ENCODE data around the gene ZG16. TPM values are rescaled to one million over a fixed set of nuclear protein-coding genes. Genes with fewer than 3 reads are reported as not detected.

The ZG16 gene
- total and polyA plus RNA-seq, 8 donors, result 0.06 to 0.10 (median 0.07) TPM; not detected in 3

DNA sequence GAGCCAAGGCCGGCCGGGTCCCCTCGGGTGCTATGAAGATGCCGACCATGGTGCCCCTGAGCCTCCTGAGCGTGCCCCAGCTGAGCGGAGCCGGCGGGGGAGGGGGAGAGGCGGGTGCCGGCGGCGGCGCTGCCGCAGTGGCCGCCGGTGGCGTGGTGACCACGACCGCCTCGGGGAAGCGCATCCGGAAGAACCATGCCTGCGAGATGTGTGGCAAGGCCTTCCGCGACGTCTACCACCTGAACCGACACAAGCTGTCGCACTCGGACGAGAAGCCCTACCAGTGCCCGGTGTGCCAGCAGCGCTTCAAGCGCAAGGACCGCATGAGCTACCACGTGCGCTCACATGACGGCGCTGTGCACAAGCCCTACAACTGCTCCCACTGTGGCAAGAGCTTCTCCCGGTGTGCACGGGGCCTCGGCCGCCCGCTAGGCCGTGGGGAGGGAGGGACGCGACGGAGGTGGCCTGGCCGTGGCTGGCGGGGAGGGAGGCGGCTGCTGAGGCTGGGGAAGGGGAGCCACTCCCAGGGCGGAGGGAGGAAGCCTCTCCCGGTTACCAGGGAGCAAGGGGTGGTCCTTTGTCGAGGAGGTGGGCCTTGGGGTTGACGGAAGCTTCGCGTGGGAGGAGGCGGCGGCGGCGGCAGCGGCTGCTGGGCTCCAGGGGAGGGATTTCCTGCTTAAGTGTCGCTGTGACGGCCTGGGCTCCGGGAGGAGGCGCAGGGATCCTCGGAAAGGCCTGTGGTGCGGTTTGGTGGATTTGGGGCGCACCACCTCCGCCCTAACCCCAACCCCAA lies 29.6 kb downstream of the ZG16 start:
- no peaks in the 10 kb centered on the region for H3K9me3 ChIP-seq
- peak; percentile 48 for ATAC-seq
- peak; percentile 83 to 96 (median 92) for DNase-seq
- intact Hi-C loops (cut with DNase I), result no loop called here
- peaks cover 0 to 14% of the 10 kb centered on the region in 2 donors for H3K27me3 ChIP-seq
- peak overlapping the region; percentile 94 to 95 for H3K27ac ChIP-seq
- peaks cover 33 to 72% of the 10 kb centered on the region in 2 donors for H3K4me1 ChIP-seq
- TF ChIP-seq, protein P1, sequence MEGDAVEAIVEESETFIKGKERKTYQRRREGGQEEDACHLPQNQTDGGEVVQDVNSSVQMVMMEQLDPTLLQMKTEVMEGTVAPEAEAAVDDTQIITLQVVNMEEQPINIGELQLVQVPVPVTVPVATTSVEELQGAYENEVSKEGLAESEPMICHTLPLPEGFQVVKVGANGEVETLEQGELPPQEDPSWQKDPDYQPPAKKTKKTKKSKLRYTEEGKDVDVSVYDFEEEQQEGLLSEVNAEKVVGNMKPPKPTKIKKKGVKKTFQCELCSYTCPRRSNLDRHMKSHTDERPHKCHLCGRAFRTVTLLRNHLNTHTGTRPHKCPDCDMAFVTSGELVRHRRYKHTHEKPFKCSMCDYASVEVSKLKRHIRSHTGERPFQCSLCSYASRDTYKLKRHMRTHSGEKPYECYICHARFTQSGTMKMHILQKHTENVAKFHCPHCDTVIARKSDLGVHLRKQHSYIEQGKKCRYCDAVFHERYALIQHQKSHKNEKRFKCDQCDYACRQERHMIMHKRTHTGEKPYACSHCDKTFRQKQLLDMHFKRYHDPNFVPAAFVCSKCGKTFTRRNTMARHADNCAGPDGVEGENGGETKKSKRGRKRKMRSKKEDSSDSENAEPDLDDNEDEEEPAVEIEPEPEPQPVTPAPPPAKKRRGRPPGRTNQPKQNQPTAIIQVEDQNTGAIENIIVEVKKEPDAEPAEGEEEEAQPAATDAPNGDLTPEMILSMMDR (IDR thresholded peaks at IDR 0.05), result peak in 1 of 2 donors; percentile 41
- peak overlapping the region; percentile 50 to 73 for H3K4me3 ChIP-seq
- H3K36me3 ChIP-seq, result peaks cover 0 to 22% of the 10 kb centered on the region in 2 donors

DNA sequence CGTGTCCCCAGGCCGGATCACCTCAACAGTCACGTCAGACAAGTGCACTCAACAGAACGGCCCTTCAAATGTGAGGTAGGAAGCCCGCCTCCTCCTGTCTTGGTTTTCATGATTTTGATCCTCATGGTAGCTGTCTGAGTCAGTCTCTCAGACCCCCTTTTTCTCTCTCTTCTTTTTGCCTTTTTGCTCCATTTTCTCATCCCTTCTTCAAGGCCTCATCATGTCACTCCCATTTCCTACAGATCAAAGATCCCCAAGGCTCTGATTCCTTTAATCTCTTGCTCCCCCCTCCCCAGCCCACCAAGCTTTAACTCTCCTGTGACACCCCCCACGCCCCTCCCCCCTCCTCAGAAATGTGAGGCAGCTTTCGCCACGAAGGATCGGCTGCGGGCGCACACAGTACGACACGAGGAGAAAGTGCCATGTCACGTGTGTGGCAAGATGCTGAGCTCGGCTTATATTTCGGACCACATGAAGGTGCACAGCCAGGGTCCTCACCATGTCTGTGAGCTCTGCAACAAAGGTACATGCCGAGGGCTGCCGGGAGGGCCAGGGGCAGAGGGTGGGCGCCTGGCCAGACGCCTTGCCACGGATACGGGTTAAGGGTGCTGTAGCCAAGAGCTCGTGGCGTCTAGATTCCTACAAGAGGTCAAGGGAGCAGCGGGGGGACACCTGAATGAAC lies 30.3 kb downstream of the ZG16 start:
- H3K36me3 ChIP-seq, result peaks cover 0 to 22% of the 10 kb centered on the region in 2 donors
- H3K27ac ChIP-seq, result peak overlapping the region; percentile 94 to 95
- peaks cover 0 to 20% of the 10 kb centered on the region in 2 donors for H3K27me3 ChIP-seq
- peaks cover 33 to 78% of the 10 kb centered on the region in 2 donors for H3K4me1 ChIP-seq
- intact Hi-C loops (cut with DNase I), result no loop called here
- TF ChIP-seq, protein P1 (IDR thresholded peaks at IDR 0.05), result no peak
- no peaks in the 10 kb centered on the region for H3K9me3 ChIP-seq
- DNase-seq (no peak), ATAC-seq (no peak)
- H3K4me3 ChIP-seq, result peak overlapping the region; percentile 50 to 73

DNA sequence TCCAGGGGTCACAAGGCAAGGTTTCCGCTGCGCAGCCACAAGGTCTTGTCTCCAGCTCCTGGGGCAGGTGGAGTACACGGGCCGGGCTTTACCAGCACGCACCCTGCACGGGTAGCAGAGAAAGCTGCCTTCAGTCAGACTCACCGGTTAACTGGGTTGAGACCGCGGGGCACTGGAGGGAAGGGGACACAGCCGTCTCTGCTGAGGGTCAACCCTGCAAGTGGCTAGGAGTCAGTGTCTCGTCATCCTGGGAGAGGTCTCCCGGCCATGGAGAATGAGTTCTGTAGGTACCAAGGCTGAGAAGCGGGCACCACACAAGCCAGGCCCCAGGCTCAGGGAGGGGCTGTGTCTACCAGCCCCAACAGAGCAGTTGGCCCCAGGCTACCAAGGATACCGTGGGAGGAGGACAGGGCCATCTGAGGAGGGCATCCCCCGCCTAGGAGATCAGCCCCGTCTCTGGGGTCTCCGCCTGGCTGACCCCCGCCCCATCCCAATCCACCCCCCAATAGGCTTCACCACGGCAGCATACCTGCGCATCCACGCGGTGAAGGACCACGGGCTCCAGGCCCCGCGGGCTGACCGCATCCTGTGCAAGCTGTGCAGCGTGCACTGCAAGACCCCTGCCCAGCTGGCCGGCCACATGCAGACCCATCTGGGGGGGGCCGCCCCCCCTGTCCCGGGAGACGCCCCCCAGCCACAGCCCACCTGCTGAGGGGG lies 31.1 kb downstream of the ZG16 start:
- intact Hi-C loops (cut with DNase I), result no loop called here
- Histone ChIP-seq H3K4me3 (peak overlapping the region in 1 of 2 donors; percentile 73), H3K9me3 (no peaks in the 10 kb centered on the region), H3K4me1 (peaks cover 33 to 70% of the 10 kb centered on the region in 2 donors), H3K36me3 (peaks cover 0 to 22% of the 10 kb centered on the region in 2 donors), H3K27me3 (peaks cover 0 to 20% of the 10 kb centered on the region in 2 donors), H3K27ac (peak overlapping the region; percentile 39 to 94)
- no peak for ATAC-seq
- TF ChIP-seq, protein P1 (IDR thresholded peaks at IDR 0.05), result no peak
- DNase-seq, result peak in 1 of 4 donors; percentile 84

DNA sequence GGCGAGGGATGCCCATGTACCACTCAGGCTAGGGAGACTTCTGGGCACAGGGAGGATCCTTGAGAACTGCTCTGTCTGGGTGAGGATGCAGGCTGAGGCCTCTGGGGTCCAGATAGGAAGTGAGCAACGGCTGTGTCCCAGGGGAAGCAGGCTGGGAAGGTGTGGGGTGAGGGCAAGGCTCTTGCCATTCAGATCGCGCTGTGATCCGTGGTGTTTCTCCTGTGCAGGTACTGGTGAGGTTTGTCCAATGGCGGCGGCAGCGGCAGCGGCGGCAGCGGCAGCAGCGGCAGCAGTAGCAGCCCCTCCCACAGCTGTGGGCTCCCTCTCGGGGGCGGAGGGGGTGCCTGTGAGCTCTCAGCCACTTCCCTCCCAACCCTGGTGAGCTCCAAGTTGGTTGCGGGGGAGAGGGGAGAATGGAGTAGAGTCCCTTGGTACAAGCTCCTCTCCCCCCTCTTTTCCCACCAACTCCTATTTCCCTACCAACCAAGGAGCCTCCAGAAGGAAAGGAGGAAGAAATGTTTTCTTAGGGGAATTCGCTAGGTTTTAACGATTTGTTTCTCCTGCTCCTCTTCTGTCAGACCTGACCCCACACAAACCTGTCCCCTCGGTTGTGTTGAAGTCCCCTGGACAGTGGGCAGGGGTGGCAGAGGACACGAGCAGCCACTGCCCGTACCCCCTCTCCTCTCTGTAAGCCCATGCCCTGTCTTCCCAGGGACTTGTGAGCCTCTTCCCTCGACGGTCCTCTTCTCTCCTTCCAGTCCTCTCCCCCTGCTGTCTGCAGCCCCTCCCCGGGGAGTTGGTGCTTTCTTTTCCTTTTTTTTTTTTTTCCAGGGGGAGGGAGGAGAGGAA lies 32.0 kb downstream of the ZG16 start:
- ATAC-seq (no peak), DNase-seq (no peak)
- H3K9me3 ChIP-seq, result no peaks in the 10 kb centered on the region
- peaks cover 32 to 70% of the 10 kb centered on the region in 2 donors for H3K4me1 ChIP-seq
- H3K27ac ChIP-seq, result peak overlapping the region; percentile 39 to 66
- TF ChIP-seq, protein P1 (IDR thresholded peaks at IDR 0.05), result no peak
- H3K27me3 ChIP-seq, result peaks cover 0 to 20% of the 10 kb centered on the region in 2 donors
- H3K36me3 ChIP-seq, result peaks cover 0 to 22% of the 10 kb centered on the region in 2 donors
- peak overlapping the region in 1 of 2 donors; percentile 4 for H3K4me3 ChIP-seq
- intact Hi-C loops (cut with DNase I), result no loop called here
